Astrocyte of the cerebellum (primary cell): Measurements from ENCODE around the gene IL1RN.

Source experiments
- DNase-seq: peaks from one replicate; pipeline ENCODE4 v3.0.0-alpha.2; 2011; ENCODE audit warnings: low read depth
- H3K4me3 ChIP-seq: 2 replicates; pipeline ENCODE4 v1.5.1; 2011; ENCODE audit warnings: mild to moderate bottlenecking, low read depth, low read length, moderate library complexity
- in situ Hi-C: cut with HindIII; loops from 2 replicates; pipeline ENCODE4 v1.10.0; 2017; ENCODE audit warnings: low sequenced_read_pairs
- TF ChIP-seq, protein P1 (sequence below): IDR thresholded peaks from 2 replicates; pipeline ENCODE4 v1.5.1; 2012; ENCODE audit warnings: low read length, low read depth, moderate library complexity, mild to moderate bottlenecking; ENCODE audit errors: missing control alignments

Gene IL1RN

DNA sequence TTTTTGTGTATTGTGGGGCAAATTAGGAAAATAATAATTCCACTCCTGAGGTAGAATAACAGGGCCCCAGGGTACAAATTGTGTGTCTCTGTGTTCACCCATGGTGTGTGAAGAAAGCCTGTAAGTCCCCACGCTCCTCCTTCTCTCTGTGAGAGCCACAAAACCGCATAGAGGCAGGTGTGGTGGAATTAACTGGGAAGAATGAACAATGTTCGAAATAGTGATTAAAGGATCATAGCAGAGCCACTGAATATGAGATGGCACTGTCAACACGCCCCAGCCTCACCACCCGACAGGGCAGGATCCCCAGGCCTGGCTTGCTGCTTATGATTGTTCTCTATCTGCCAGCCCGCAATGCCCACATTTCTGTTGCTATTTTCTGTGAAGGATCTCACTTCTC lies 14.1 kb downstream of the IL1RN start:
- in situ Hi-C loops, result no loop called here
- H3K4me3 ChIP-seq, result no peak overlapping the region
- TF ChIP-seq, protein P1, sequence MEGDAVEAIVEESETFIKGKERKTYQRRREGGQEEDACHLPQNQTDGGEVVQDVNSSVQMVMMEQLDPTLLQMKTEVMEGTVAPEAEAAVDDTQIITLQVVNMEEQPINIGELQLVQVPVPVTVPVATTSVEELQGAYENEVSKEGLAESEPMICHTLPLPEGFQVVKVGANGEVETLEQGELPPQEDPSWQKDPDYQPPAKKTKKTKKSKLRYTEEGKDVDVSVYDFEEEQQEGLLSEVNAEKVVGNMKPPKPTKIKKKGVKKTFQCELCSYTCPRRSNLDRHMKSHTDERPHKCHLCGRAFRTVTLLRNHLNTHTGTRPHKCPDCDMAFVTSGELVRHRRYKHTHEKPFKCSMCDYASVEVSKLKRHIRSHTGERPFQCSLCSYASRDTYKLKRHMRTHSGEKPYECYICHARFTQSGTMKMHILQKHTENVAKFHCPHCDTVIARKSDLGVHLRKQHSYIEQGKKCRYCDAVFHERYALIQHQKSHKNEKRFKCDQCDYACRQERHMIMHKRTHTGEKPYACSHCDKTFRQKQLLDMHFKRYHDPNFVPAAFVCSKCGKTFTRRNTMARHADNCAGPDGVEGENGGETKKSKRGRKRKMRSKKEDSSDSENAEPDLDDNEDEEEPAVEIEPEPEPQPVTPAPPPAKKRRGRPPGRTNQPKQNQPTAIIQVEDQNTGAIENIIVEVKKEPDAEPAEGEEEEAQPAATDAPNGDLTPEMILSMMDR, result no peak
- no peak for DNase-seq

DNA sequence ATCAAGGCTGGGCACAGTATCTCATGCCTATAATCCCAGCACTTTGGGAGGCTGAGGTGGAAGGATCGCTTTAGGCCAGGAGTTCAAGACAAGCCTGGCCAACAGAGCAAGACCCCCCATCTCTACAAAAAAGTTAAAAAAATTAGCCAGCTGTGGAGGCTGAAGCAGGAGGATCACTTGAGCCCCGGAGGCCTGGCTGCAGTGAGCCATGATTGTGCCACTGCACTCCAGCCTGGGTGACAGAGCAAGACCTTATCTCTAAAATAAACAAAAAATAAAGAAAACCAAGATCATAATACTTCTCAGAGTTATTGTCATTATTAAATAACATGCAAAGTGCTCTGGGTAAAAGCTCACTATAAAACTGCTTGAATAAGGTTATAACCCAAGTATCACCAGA lies 14.9 kb downstream of the IL1RN start:
- TF ChIP-seq, protein P1, result no peak
- H3K4me3 ChIP-seq, result no peak overlapping the region
- DNase-seq, result no peak
- in situ Hi-C loops, result no loop called here

DNA sequence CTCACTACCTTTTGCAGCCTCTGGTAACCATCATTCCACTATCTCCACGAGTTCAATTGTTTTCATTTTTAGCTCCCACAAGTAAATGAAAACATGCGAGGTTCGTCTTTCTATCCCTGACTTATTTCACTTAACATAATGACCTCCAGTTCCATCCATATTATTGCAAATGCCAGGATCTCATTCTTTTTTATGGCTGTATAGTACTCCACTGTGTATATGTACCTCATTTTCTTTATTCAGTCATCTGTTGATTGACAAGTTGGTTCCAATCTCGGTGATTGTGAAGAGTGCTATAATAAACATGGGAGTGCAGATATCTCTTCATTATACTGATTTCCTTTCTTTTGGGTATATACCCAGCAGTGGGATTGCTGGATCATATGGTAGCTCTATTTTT lies 16.9 kb downstream of the IL1RN start:
- in situ Hi-C loops, result no loop called here
- no peak overlapping the region for H3K4me3 ChIP-seq
- TF ChIP-seq, protein P1, result no peak
- no peak for DNase-seq

DNA sequence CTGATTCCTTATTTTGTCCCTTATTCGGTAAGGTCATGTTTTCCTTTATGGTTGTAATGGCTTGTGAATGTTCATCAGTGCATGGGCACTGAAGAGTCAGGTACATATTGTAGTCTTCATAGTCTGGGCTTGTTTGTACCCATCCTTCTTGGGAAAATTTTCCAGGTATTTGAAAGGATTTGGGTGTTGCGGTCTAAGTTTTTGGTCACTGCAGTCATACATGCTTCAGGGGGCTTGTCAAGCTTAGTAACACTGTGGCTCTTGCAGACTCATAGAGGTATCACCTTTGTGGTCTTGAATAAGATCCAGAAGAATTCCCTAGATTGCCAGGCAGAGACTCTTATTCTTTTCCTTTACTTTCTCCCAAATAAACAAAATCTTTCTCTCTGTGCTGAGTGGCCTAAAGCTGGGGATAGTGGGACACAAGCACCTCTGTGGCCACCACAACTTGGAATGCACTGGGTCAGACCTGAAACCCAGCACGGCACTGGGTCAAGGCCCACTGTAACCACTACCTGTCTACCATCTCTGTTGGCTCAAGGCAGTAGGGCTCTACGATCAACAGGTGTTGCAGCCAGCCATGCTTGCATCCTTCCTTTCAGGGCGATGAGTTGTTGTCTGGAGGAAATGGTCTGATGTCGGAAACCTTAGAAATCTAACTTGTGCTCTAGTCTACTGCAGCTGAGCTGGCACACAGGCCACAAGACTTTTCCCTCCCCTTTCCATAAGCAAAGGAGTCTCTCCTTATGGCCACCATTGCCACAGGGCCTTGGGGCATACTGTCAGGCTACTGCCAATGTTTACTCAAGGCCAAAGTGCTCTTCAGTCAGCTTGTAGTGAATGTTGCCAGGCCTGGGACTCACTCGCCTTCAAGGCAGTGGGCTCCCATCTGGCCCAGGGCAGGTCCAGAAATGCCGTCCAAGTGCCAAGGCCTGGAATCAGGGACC lies 21.5 kb downstream of the IL1RN start:
- TF ChIP-seq, protein P1, result no peak
- in situ Hi-C loops, result no loop called here
- no peak for DNase-seq
- no peak overlapping the region for H3K4me3 ChIP-seq

DNA sequence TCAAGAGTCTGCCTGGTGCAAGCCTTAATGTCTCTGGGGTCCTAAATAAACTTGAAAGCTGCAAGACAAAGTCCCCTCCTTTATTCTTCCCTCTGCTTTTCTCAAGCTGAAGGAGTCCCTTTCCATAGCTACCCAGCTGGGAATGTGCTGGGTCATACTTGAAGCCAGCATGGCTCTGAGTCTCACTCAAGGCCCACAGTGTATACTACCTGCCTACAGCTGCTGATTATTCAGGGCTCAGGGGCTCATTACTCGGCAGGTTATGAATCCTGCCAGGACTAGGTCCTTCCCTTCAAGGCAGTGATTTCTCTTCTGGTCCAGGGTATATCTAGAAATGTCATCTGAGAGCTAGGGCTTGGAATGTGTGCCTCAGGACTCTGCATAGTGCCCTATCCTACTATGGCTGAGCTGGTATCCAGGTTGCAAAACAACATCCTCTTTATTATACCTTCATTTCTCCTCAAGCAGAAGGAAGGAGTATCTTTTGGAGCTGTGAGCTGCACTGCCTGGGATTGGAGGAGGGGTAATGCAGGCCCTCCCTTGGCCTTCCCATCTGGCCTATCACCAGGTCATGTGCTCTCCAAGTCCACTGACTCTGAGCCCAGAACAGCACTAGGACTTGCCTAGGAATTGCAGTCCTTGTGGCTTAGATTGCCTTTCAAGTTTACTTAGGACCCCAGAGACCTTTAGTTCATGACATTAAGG lies 22.3 kb downstream of the IL1RN start:
- TF ChIP-seq, protein P1, result no peak
- in situ Hi-C loops, result no loop called here
- no peak for DNase-seq
- no peak overlapping the region for H3K4me3 ChIP-seq

DNA sequence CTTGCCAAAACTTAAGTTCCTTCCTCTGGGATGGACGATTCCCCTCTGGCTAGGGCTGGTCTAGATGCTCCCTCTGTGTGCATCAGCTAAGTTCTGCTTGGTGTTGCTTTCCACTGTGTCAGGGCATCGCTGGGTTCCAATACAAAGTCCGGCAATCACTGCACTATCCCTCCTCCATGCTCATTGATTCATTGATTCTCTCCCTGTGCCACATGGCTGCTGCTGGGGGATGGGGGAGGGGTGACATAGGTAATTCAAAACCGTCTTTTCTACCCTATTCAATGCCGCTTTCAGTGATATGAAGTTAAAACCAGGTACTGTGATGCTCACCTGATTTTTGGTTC lies 22.8 kb downstream of the IL1RN start:
- no peak overlapping the region for H3K4me3 ChIP-seq
- in situ Hi-C loops, result no loop called here
- no peak for DNase-seq
- TF ChIP-seq, protein P1, result no peak
